H1 (cell line): Measurements from ENCODE around the gene RBBP6. TPM values are rescaled to one million over a fixed set of nuclear protein-coding genes. Genes with fewer than 3 reads are reported as not detected.

Experiments used
- CTCF ChIA-PET: fragments of 300-600 bp; sonication (Branson Sonifier 250); formaldehyde crosslinking; loops from one replicate; lab custom pipeline; 2021; ENCODE audit not compliant: partially characterized antibody; lab: Charles Lee
- POLR2A ChIA-PET: fragments of 300-600 bp; sonication (Branson Sonifier 250); formaldehyde crosslinking; loops from one replicate; lab custom pipeline; 2021; ENCODE audit warnings: inconsistent platforms; ENCODE audit not compliant: partially characterized antibody; lab: Charles Lee
- DNase-seq, 2 experiments: peaks; one replicate each; pipeline versions ENCODE4 v3.0.0 to v3.0.0-alpha.2; 2010 to 2022; ENCODE audit warnings: low spot score in 2 of 2, low read depth in 1 of 2, mixed read lengths in 1 of 2
- FAIRE-seq: peaks from 2 replicates; lab custom pipeline; 2011; peaks lifted over from hg19 to GRCh38; lab: Jason Lieb, UNC
- H2AFZ ChIP-seq: 2 replicates; pipeline ENCODE4 v1.8.1; 2012; ENCODE audit warnings: low read length, inconsistent platforms
- H2AK5ac ChIP-seq: 2 replicates; pipeline ENCODE4 v1.6.1; 2013; ENCODE audit warnings: low read depth, low read length
- H2BK120ac ChIP-seq: replicated peaks from 2 replicates; pipeline ENCODE3; 2013; ENCODE audit warnings: low read depth, low read length, inconsistent platforms
- H2BK12ac ChIP-seq: 2 replicates; pipeline ENCODE4 v1.6.1; 2013; ENCODE audit warnings: low read depth, low read length
- H2BK15ac ChIP-seq: 2 replicates; pipeline ENCODE4 v1.6.1; 2013; ENCODE audit warnings: low read length
- H2BK20ac ChIP-seq: 2 replicates; pipeline ENCODE4 v1.6.1; 2013; ENCODE audit warnings: low read length
- H2BK5ac ChIP-seq: 2 replicates; pipeline ENCODE4 v1.6.1; 2013; ENCODE audit warnings: low read depth, low read length
- H3K14ac ChIP-seq: 2 replicates; pipeline ENCODE4 v1.6.1; 2013; ENCODE audit warnings: inconsistent platforms; ENCODE audit not compliant: insufficient read length
- H3K18ac ChIP-seq: 2 replicates; pipeline ENCODE4 v1.6.1; 2013; ENCODE audit warnings: low read length; ENCODE audit errors: extremely low read depth
- H3K23ac ChIP-seq: 2 replicates; pipeline ENCODE4 v1.6.1; 2013; ENCODE audit warnings: inconsistent platforms; ENCODE audit not compliant: insufficient read length
- H3K23me2 ChIP-seq: 2 replicates; pipeline ENCODE4 v1.6.1; 2013; ENCODE audit warnings: low read depth, low read length
- H3K27ac ChIP-seq: 2 replicates; pipeline ENCODE4 v1.6.1; 2011; ENCODE audit warnings: low read depth, low read length, inconsistent platforms
- H3K27me3 ChIP-seq, 4 experiments: replicated peaks in 1 of 4; 1 replicate in 1 of 4; 2 replicates in 3 of 4; pipeline versions ENCODE4 v1.6.1 to v1.8.1; 2011 to 2013; ENCODE audit warnings: low read length in 3 of 4, mild to moderate bottlenecking in 3 of 4, inconsistent platforms in 2 of 4, mixed read lengths in 2 of 4, moderate library complexity in 1 of 4; ENCODE audit not compliant: control insufficient read depth in 3 of 4, insufficient read depth in 3 of 4; ENCODE audit errors: extremely low read depth in 1 of 4
- H3K36me3 ChIP-seq, 4 experiments: 2 replicates each; pipeline versions ENCODE4 v1.6.1 to v1.8.1; 2011 to 2013; ENCODE audit warnings: mild to moderate bottlenecking in 4 of 4, low read length in 3 of 4, moderate library complexity in 2 of 4, control low read depth in 1 of 4, inconsistent platforms in 1 of 4; ENCODE audit not compliant: insufficient read depth in 4 of 4, control insufficient read depth in 2 of 4
- H3K4ac ChIP-seq: replicated peaks from 2 replicates; pipeline ENCODE3; 2013; ENCODE audit warnings: low read length, low read depth, mixed read lengths, inconsistent platforms; ENCODE audit not compliant: insufficient read length
- H3K4me1 ChIP-seq, 4 experiments: replicated peaks in 1 of 4; 1 replicate in 1 of 4; 2 replicates in 3 of 4; pipeline versions ENCODE4 v1.6.1 to v1.8.1; 2011 to 2013; ENCODE audit warnings: low read length in 3 of 4, inconsistent platforms in 2 of 4, mixed read lengths in 1 of 4; ENCODE audit not compliant: insufficient read depth in 4 of 4, control insufficient read depth in 3 of 4
- H3K4me2 ChIP-seq, 2 experiments: 2 replicates each; pipeline versions ENCODE4 v1.6.1 to v1.8.1; 2011 to 2013; ENCODE audit warnings: low read depth in 2 of 2, low read length in 2 of 2, control low read depth in 1 of 2, inconsistent platforms in 1 of 2, mild to moderate bottlenecking in 1 of 2; ENCODE audit not compliant: insufficient read depth in 1 of 2
- H3K4me3 ChIP-seq, 4 experiments: fragments of 200-600, 300-600 bp in 1 of 4; sonication (generic), shearing (Covaris generic), sonication (Bioruptor Twin) in 1 of 4; 2 replicates each; pipeline versions ENCODE4 v1.5.1 to v1.8.1; 2011 to 2016; ENCODE audit warnings: low read length in 4 of 4, low read depth in 3 of 4, control low read depth in 2 of 4, inconsistent platforms in 2 of 4, mild to moderate bottlenecking in 2 of 4, mixed read lengths in 1 of 4, moderate library complexity in 1 of 4; ENCODE audit not compliant: insufficient read depth in 2 of 4; ENCODE audit errors: extremely low read depth in 1 of 4
- H3K56ac ChIP-seq: replicated peaks from 2 replicates; pipeline ENCODE3; 2013; ENCODE audit warnings: low read depth, mild to moderate bottlenecking, mixed read lengths, low read length, inconsistent platforms; ENCODE audit not compliant: insufficient read length
- H3K79me1 ChIP-seq: 2 replicates; pipeline ENCODE4 v1.6.1; 2013; ENCODE audit warnings: low read depth, low read length, control low read depth
- H3K79me2 ChIP-seq, 2 experiments: 2 replicates each; pipeline versions ENCODE4 v1.6.1 to v1.8.1; 2012 to 2013; ENCODE audit warnings: low read length in 2 of 2, mild to moderate bottlenecking in 2 of 2, inconsistent platforms in 1 of 2; ENCODE audit not compliant: insufficient read depth in 2 of 2, control insufficient read depth in 1 of 2
- H3K9ac ChIP-seq, 4 experiments: replicated peaks in 1 of 4; 1 replicate in 1 of 4; 2 replicates in 3 of 4; pipeline versions ENCODE4 v1.6.1 to v1.8.1; 2011 to 2013; ENCODE audit warnings: low read depth in 3 of 4, low read length in 3 of 4, control low read depth in 2 of 4, mild to moderate bottlenecking in 2 of 4, moderate library complexity in 2 of 4, inconsistent platforms in 1 of 4; ENCODE audit errors: extremely low read depth in 1 of 4
- H3K9me3 ChIP-seq, 2 experiments: 2 replicates each; pipeline versions ENCODE4 v1.6.1 to v1.8.1; 2012 to 2013; ENCODE audit warnings: mild to moderate bottlenecking in 2 of 2, moderate library complexity in 2 of 2, control low read depth in 1 of 2, inconsistent platforms in 1 of 2, low read depth in 1 of 2, low read length in 1 of 2, mixed read lengths in 1 of 2; ENCODE audit not compliant: insufficient read depth in 2 of 2
- H4K20me1 ChIP-seq, 2 experiments: replicated peaks in 1 of 2; 2 replicates each; pipeline versions ENCODE3 to v1.8.1; 2011 to 2013; ENCODE audit warnings: inconsistent platforms in 2 of 2, low read length in 2 of 2, mild to moderate bottlenecking in 1 of 2; ENCODE audit not compliant: insufficient read depth in 2 of 2, control insufficient read depth in 1 of 2
- H4K5ac ChIP-seq: 2 replicates; pipeline ENCODE4 v1.6.1; 2013; ENCODE audit warnings: low read length, low read depth, mixed read lengths, inconsistent platforms; ENCODE audit not compliant: insufficient read length
- H4K8ac ChIP-seq: 2 replicates; pipeline ENCODE4 v1.8.0; 2013; ENCODE audit warnings: mild to moderate bottlenecking, moderate library complexity, low read length, inconsistent platforms; ENCODE audit not compliant: insufficient read depth; ENCODE audit errors: extremely low read depth
- H4K91ac ChIP-seq: replicated peaks from 2 replicates; pipeline ENCODE3; 2013; ENCODE audit warnings: low read length, mixed read lengths, inconsistent platforms; ENCODE audit not compliant: insufficient read length
- CHD2 ChIP-seq: IDR thresholded peaks from 2 replicates; pipeline ENCODE4 v1.6.1; 2012; ENCODE audit warnings: low read length, improper control_type of control experiment
- FOSL1 ChIP-seq: IDR thresholded peaks from 2 replicates; pipeline ENCODE4 v1.6.1; 2011; ENCODE audit warnings: mild to moderate bottlenecking, low read depth, low read length, moderate library complexity; ENCODE audit not compliant: insufficient read depth
- JUN ChIP-seq: IDR thresholded peaks from 2 replicates; pipeline ENCODE4 v1.6.1; 2011; ENCODE audit warnings: low read depth, mild to moderate bottlenecking, improper control_type of control experiment, low read length
- KDM4A ChIP-seq: IDR thresholded peaks from one replicate; pipeline ENCODE4 v1.7.1; 2012; ENCODE audit warnings: low read depth, mild to moderate bottlenecking, moderate library complexity, low read length, inconsistent platforms; ENCODE audit not compliant: severe bottlenecking
- NANOG ChIP-seq: IDR thresholded peaks from 2 replicates; pipeline ENCODE4 v1.6.1; 2011; ENCODE audit warnings: low read length, low read depth, mild to moderate bottlenecking, inconsistent platforms; ENCODE audit not compliant: insufficient read depth, poor library complexity, severe bottlenecking
- POLR2A ChIP-seq, 2 experiments: IDR thresholded peaks; 1 replicate in 1 of 2; 2 replicates in 1 of 2; pipeline ENCODE4 v1.6.1; 2011; ENCODE audit warnings: low read depth in 2 of 2, low read length in 2 of 2, mild to moderate bottlenecking in 2 of 2; ENCODE audit errors: control extremely low read depth in 1 of 2
- POLR2AphosphoS5 ChIP-seq: IDR thresholded peaks from 2 replicates; pipeline ENCODE4 v1.6.1; 2011; ENCODE audit warnings: low read depth, low read length
- SIRT6 ChIP-seq: IDR thresholded peaks from one replicate; pipeline ENCODE4 v1.7.1; 2012; ENCODE audit warnings: low read length, inconsistent platforms
- SIX5 ChIP-seq: IDR thresholded peaks from 2 replicates; pipeline ENCODE4 v1.6.1; 2011; ENCODE audit warnings: mild to moderate bottlenecking, low read depth, low read length
- SRF ChIP-seq: IDR thresholded peaks from 2 replicates; pipeline ENCODE4 v1.6.1; 2011; ENCODE audit warnings: mild to moderate bottlenecking, low read depth, low read length, moderate library complexity
- TCF12 ChIP-seq: IDR thresholded peaks from 2 replicates; pipeline ENCODE4 v1.6.1; 2011; ENCODE audit warnings: low read depth, mild to moderate bottlenecking, low read length
- WGBS, 2 experiments: shearing (Covaris generic) in 1 of 2; methylation state at CpG; one replicate each; pipeline versions ENCODE4 v1.1.6 to v1.1.7; 2013 to 2015; ENCODE audit warnings: low lambda C conversion rate in 2 of 2, mixed read lengths in 2 of 2, inconsistent platforms in 1 of 2, low coverage in 1 of 2, missing lambda C conversion rate in 1 of 2; ENCODE audit not compliant: insufficient replicate concordance in 2 of 2, insufficient coverage in 1 of 2, insufficient read length in 1 of 2; ENCODE audit errors: extremely low coverage in 1 of 2, missing lambda C conversion rate in 1 of 2; 5-methylcytosine and 5-hydroxymethylcytosine counted together
- polyA plus RNA-seq, 7 experiments: library from polyadenylated mRNA; depleted of rRNA in 3 of 7; stranded (reverse) in 5 of 7; unstranded in 2 of 7; fragments of >200 nt in 5 of 7; fragments of 200-250 nt in 2 of 7; gene quantifications; 1 replicate in 5 of 7; 2 replicates in 1 of 7; 4 replicates in 1 of 7; pipeline versions ENCODE4 v1.2.1 to v1.2.3, GENCODE V29; 2011 to 2013; ENCODE audit warnings: missing spikeins in 2 of 7, mixed read lengths in 2 of 7
- total RNA-seq: library from RNA; stranded (reverse); fragmentation: NEBNext Ultra II Directional; extraction: Animal tissue kit (Norgen Biotek cat#: 25700); gene quantifications from 2 replicates; pipeline ENCODE4 v1.2.1, GENCODE V29; 2021

Gene RBBP6
- total and polyA plus RNA-seq, 2 of the 8 experiments (the other 6 are each of a cell fraction or from before 2014, with no cell fraction given), result 22.5 to 54.5 TPM

- Histone ChIP-seq H3K27me3 (peaks cover 2 to 9% (median 4%) of the 10 kb centered on the region in 4 experiments; a peak in 4 of 7 replicates), H3K9me3 (no peaks in the 10 kb centered on the region), H4K5ac (no peak overlapping the region), H2BK5ac (0 out of 2 replicates have a peak overlapping the region, but pooled peaks have one; percentile 60), H2AK5ac (no peak overlapping the region), H4K20me1 (no peaks in the 10 kb centered on the region), H3K4me1 (no peaks in the 10 kb centered on the region; a peak in 1 of 7 replicates), H3K18ac (0 out of 2 replicates have a peak overlapping the region, but pooled peaks have one; percentile 36), H3K56ac (no peak overlapping the region), H3K9ac (no peak overlapping the region; a peak in 2 of 7 replicates), H4K8ac (no peak overlapping the region), H3K23ac (no peak overlapping the region), H3K79me2 (no peaks in the 10 kb centered on the region), H3K14ac (no peak overlapping the region), H2BK12ac (no peak overlapping the region), H3K36me3 (no peaks in the 10 kb centered on the region), H2BK20ac (no peak overlapping the region), H4K91ac (no peak overlapping the region), H3K4ac (no peak overlapping the region), H3K27ac (no peak overlapping the region), H3K23me2 (peaks cover 11% of the 10 kb centered on the region), H3K4me2 (peak overlapping the region; percentile 90 to 98), H3K79me1 (no peaks in the 10 kb centered on the region), H2BK15ac (no peak overlapping the region; the same call in 1 of the 2 replicates), H2AFZ (peak overlapping the region; percentile 98), H2BK120ac (no peak overlapping the region), H3K4me3 (peak overlapping the region; percentile 61 to 75 (median 69); a peak in 7 of 8 replicates)
- POLR2A ChIA-PET, result interaction anchor here (0.6 to 1.8 kb wide), 10 partner anchors 11 to 546 kb away, joined by 3 to 5 read pairs (median 3); partner anchors contain the start of gene TNRC6A
- WGBS, 2 experiments, result 34% methylated on average over 4 of the region's 4 CpGs; no CpG with 5 or more reads in 1 of the 2 experiments
- no peak for DNase-seq
- CTCF ChIA-PET, result interaction anchor here (0.9 kb wide), 2 partner anchors 9 to 29 kb away, joined by 3 read pairs; no protein-coding TSS in a partner anchor
- no peak for TF ChIP-seq NANOG
- TF ChIP-seq SIX5, result no peak
- TF ChIP-seq CHD2, result no peak
- no peak for TF ChIP-seq FOSL1
- no peak for TF ChIP-seq POLR2A (IDR thresholded peaks at IDR 0.05; ENCODE audit: control extremely low read depth in 1 of 2, low read depth in 2 of 2, low read length in 2 of 2)
- no peak for TF ChIP-seq KDM4A
- TF ChIP-seq TCF12, result no peak
- TF ChIP-seq SIRT6, result no peak
- no peak for TF ChIP-seq SRF
- TF ChIP-seq POLR2AphosphoS5, result no peak
- no peak for TF ChIP-seq JUN
- FAIRE-seq, result no peak
These were observed 70.0 kb downstream of the RBBP6 start for GRCh38 chr16:24609417-24609739.
